ENCODE results near the gene IDS. TPM values are rescaled to one million over a fixed set of nuclear protein-coding genes. Genes with fewer than 3 reads are reported as not detected.

Gene IDS
- polyA plus RNA-seq, 1 of the 3 experiments (the other 2 are of a cell fraction) = 78.4 TPM

DNA sequence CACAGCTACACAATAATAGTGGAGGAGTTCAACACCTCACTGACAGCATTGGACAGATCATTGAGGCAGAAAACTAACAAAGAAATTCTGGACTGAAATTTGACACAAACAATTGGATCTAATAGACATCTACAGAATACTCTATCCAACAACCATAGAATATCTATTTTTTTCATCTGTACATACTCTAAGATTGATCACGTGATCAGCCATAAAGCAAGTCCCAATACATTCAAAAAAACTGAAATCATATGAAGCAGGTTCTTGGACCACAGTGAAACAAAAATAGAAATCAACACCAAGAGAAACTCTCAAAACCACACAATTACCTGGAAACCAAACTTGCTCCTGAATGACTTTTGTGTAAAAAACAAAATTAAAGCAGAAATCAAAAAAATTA lies 12.2 kb upstream of the IDS start:
- Histone ChIP-seq H3K9ac (no peak overlapping the region), H3K27ac (ENCODE audit: low read depth in 2 of 2, low read length in 1 of 2) (no peak overlapping the region), H3K4me3 (ENCODE audit: low read depth in 2 of 2, low read length in 1 of 2) (no peak overlapping the region), H3K27me3 (ENCODE audit: insufficient read depth) (no peaks in the 10 kb centered on the region; the same call in 1 of the 2 replicates), H4K20me1 (ENCODE audit: insufficient read depth) (no peaks in the 10 kb centered on the region), H3F3A (replicated peaks; ENCODE audit: insufficient read depth) (no peaks in the 10 kb centered on the region), H2AFZ (ENCODE audit: low read depth) (no peak overlapping the region), H3K36me3 (replicated peaks in 1 of 2; ENCODE audit: control insufficient read depth in 1 of 2, insufficient read depth in 2 of 2, low read length in 1 of 2) (no peaks in the 10 kb centered on the region), H3K9me2 (no peaks in the 10 kb centered on the region), H3K4me2 (no peak overlapping the region), H3K9me3 (no peaks in the 10 kb centered on the region), H3K79me2 (ENCODE audit: insufficient read depth) (no peaks in the 10 kb centered on the region), H3K4me1 (ENCODE audit: control insufficient read depth in 1 of 2, insufficient read depth in 2 of 2, low read depth in 1 of 2, low read length in 1 of 2) (peaks cover 0 to 6% of the 10 kb centered on the region in 2 experiments; a peak in 1 of 4 replicates)
- TF ChIP-seq RAD21 (IDR thresholded peaks at IDR 0.05; ENCODE audit: low read length) (no peak), EZH2phosphoT487 (IDR thresholded peaks at IDR 0.05; ENCODE audit: borderline replicate concordance, low read depth) (no peak), RXRA (IDR thresholded peaks at IDR 0.05; ENCODE audit: borderline replicate concordance, low read depth) (no peak)
- TF ChIP-seq, protein P1, sequence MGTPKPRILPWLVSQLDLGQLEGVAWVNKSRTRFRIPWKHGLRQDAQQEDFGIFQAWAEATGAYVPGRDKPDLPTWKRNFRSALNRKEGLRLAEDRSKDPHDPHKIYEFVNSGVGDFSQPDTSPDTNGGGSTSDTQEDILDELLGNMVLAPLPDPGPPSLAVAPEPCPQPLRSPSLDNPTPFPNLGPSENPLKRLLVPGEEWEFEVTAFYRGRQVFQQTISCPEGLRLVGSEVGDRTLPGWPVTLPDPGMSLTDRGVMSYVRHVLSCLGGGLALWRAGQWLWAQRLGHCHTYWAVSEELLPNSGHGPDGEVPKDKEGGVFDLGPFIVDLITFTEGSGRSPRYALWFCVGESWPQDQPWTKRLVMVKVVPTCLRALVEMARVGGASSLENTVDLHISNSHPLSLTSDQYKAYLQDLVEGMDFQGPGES (IDR thresholded peaks at IDR 0.05; ENCODE audit: low read depth, low read length) = no peak
- POLR2A ChIA-PET = no interaction called here
- 52% methylated on average over 1 of the region's 1 CpG for WGBS (ENCODE audit: low lambda C conversion rate)
- CTCF ChIA-PET = interaction anchor here (0.6 kb wide), 1 partner anchor 117 kb away, joined by 3 read pairs; no protein-coding TSS in a partner anchor
- no peak for DNase-seq

DNA sequence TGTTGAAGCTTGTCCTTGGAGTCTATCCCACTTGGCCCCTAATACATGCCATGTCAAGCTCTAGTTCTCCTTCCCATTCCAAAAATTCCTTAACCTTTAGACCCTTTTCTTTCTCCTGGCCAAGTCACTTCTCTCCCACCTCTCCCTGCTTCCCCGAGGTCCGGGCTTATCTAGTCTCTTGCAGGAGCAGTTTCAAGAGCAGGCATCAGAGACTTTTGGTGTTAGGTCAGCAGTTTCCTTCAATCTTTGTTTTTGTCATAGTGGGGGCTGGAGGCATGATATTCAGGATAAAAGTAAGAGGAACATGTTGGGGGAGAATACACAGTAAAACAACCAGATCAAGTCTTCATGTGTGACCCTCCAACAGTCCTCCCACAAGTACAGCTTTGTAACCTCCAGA lies 11.5 kb upstream of the IDS start:
- Histone ChIP-seq H3K9me2 (no peaks in the 10 kb centered on the region), H3K4me3 (ENCODE audit: low read depth in 2 of 2, low read length in 1 of 2) (no peak overlapping the region), H3K4me2 (no peak overlapping the region), H3K79me2 (ENCODE audit: insufficient read depth) (no peaks in the 10 kb centered on the region), H3K4me1 (ENCODE audit: control insufficient read depth in 1 of 2, insufficient read depth in 2 of 2, low read depth in 1 of 2, low read length in 1 of 2) (no peaks in the 10 kb centered on the region; a peak in 1 of 4 replicates), H3K27me3 (ENCODE audit: insufficient read depth) (no peaks in the 10 kb centered on the region; the same call in 1 of the 2 replicates), H3K9me3 (no peaks in the 10 kb centered on the region), H3F3A (replicated peaks; ENCODE audit: insufficient read depth) (no peaks in the 10 kb centered on the region), H3K27ac (ENCODE audit: low read depth in 2 of 2, low read length in 1 of 2) (no peak overlapping the region), H4K20me1 (ENCODE audit: insufficient read depth) (no peaks in the 10 kb centered on the region), H3K9ac (no peak overlapping the region), H2AFZ (ENCODE audit: low read depth) (no peak overlapping the region), H3K36me3 (replicated peaks in 1 of 2; ENCODE audit: control insufficient read depth in 1 of 2, insufficient read depth in 2 of 2, low read length in 1 of 2) (no peaks in the 10 kb centered on the region)
- no peak for TF ChIP-seq RFX5 (IDR thresholded peaks at IDR 0.05; ENCODE audit: low read length)
- DNase-seq = no peak
- ChIA-PET POLR2A (no interaction called here), CTCF (no interaction called here)
- WGBS (ENCODE audit: low lambda C conversion rate) = 34% methylated on average over 2 of the region's 2 CpGs

DNA sequence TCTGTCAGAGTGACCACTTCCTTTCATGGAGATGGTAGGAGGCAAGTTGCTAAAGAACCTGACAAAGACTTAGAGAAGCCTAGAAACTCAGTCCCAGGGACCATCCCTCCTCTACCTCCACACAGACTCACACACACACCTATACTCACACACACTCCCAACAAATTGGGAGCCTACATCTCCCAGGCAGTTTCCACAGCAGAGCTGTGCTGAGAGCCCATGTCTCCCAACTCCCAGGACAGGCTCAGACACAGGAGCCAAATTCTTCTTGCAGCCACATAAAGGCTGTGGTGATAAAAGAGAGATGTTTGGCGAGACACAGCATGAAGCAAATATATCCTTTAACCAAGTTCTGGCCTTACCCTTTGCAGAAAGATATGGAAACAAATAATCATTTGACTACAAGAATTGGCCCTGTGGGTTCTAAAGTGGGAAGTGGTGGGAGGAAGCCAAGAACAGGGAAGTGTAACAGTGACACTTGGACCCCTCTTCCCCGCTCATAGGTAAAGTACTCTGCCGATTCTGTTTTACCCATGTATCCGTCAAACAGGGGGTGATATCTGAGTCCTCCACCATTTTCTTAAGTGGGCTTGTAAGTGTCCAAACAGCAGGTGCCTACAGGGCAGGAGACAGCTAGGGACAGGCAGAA lies 11.0 kb upstream of the IDS start:
- no peak overlapping the region for H3K27ac ChIP-seq (ENCODE audit: low read depth in 2 of 2, low read length in 1 of 2)
- no peak for DNase-seq
- no peaks in the 10 kb centered on the region for H4K20me1 ChIP-seq (ENCODE audit: insufficient read depth)
- POLR2A ChIA-PET = no interaction called here
- H3K27me3 ChIP-seq (ENCODE audit: insufficient read depth) = no peaks in the 10 kb centered on the region; the same call in 1 of the 2 replicates
- CTCF ChIA-PET = no interaction called here
- no peaks in the 10 kb centered on the region for H3K36me3 ChIP-seq (replicated peaks in 1 of 2; ENCODE audit: control insufficient read depth in 1 of 2, insufficient read depth in 2 of 2, low read length in 1 of 2)
- no peak overlapping the region for H2AFZ ChIP-seq (ENCODE audit: low read depth)
- H3K9me3 ChIP-seq = no peaks in the 10 kb centered on the region
- H3K4me3 ChIP-seq (ENCODE audit: low read depth in 2 of 2, low read length in 1 of 2) = no peak overlapping the region
- TF ChIP-seq EZH2phosphoT487 (IDR thresholded peaks at IDR 0.05; ENCODE audit: borderline replicate concordance, low read depth) = no peak
- TF ChIP-seq, protein P2, sequence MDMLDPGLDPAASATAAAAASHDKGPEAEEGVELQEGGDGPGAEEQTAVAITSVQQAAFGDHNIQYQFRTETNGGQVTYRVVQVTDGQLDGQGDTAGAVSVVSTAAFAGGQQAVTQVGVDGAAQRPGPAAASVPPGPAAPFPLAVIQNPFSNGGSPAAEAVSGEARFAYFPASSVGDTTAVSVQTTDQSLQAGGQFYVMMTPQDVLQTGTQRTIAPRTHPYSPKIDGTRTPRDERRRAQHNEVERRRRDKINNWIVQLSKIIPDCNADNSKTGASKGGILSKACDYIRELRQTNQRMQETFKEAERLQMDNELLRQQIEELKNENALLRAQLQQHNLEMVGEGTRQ (IDR thresholded peaks at IDR 0.05; ENCODE audit: borderline replicate concordance, low read depth, low read length) = no peak
- TF ChIP-seq MXI1 (IDR thresholded peaks at IDR 0.05; ENCODE audit: low read depth, low read length) = no peak
- no peak for TF ChIP-seq SMC3 (IDR thresholded peaks at IDR 0.05; ENCODE audit: low read depth, low read length)
- no peak for TF ChIP-seq TEAD4 (IDR thresholded peaks at IDR 0.05; ENCODE audit: borderline replicate concordance, insufficient read depth)
- no peak for TF ChIP-seq SIN3A (IDR thresholded peaks at IDR 0.05; ENCODE audit: borderline replicate concordance, low read depth, low read length)
- no peak for TF ChIP-seq RAD21 (IDR thresholded peaks at IDR 0.05; ENCODE audit: low read length)
- TF ChIP-seq, protein P1 (IDR thresholded peaks at IDR 0.05; ENCODE audit: low read depth, low read length) = no peak
- no peak overlapping the region for H3K9ac ChIP-seq
- H3K79me2 ChIP-seq (ENCODE audit: insufficient read depth) = no peaks in the 10 kb centered on the region
- H3F3A ChIP-seq (replicated peaks; ENCODE audit: insufficient read depth) = no peaks in the 10 kb centered on the region
- H3K9me2 ChIP-seq = no peaks in the 10 kb centered on the region
- no peaks in the 10 kb centered on the region; a peak in 1 of 4 replicates for H3K4me1 ChIP-seq (ENCODE audit: control insufficient read depth in 1 of 2, insufficient read depth in 2 of 2, low read depth in 1 of 2, low read length in 1 of 2)
- no peak overlapping the region for H3K4me2 ChIP-seq
- 52% methylated on average over 4 of the region's 4 CpGs for WGBS (ENCODE audit: low lambda C conversion rate)

Data from SK-N-SH (cell line).